GM18868 (cell line): ENCODE data around the gene ONECUT3.

Experiments used
- ATAC-seq: cut with Tn5 transposase; IDR thresholded peaks from one replicate; pipeline ENCODE4 v1.9.1; 2021; ENCODE audit warnings: mild to moderate bottlenecking, moderate library complexity; ENCODE audit not compliant: unreplicated experiment

The ONECUT3 gene

GRCh38 chr19:1813192-1814182, 60.2 kb downstream of the ONECUT3 start:
- no peak for ATAC-seq

DNA sequence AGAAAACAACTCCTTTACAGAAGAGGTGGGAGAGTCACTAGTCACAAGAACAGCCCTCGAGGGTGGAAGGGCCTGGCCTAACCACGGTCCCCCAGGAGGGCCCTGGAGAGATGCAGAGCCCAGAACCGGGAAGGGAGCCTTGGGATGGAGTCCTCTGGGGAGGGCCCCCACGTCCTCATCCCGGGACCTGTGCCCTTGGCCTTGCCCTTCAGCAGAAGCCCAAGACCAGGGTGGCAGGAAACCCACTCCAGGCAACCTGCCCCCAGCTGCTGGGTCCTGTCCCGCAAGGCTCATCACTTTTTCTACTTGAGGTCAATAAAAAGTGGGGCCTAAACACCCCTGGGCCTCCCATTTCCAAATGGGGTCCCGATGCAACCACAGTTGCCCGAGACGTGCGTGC, 61.1 kb downstream of the ONECUT3 start:
- ATAC-seq = no peak

DNA sequence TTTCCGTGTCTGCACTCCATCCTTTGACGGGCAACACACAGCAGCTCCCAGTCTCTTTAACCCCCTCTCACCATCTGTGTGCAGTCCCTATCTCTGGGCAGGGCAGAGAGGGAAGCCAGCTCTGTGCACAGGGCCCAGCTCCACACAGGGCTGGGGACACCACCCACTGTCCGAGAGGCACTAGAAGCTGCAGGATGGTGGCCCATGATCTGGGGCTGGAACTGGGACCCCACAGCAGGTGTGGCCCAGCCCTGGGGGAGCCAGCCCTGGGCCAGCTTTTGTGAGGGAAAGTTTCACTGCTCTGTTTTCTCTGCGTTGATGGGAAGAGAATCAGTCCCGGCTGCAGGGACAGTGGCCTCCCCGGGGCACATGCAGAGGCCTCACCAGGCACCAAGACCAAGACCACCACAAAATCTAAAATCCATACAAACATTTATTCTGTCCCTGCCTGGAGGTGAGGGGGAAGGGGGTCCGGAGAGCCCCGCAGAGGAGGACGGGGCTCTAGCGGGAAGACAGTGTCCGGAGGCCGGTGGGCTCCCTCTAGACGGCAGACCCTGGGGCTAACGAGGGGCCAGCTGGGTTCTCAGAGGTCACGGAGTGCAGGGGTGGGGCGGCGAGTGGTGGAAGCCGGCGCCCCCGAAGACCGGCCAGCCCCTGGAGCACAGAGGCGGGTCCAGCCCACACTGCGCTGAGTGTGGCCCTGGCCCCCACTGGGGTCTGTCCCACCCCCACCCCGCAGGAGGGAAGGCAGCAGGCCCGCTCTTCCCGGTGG, 61.7 kb downstream of the ONECUT3 start:
- no peak for ATAC-seq

DNA sequence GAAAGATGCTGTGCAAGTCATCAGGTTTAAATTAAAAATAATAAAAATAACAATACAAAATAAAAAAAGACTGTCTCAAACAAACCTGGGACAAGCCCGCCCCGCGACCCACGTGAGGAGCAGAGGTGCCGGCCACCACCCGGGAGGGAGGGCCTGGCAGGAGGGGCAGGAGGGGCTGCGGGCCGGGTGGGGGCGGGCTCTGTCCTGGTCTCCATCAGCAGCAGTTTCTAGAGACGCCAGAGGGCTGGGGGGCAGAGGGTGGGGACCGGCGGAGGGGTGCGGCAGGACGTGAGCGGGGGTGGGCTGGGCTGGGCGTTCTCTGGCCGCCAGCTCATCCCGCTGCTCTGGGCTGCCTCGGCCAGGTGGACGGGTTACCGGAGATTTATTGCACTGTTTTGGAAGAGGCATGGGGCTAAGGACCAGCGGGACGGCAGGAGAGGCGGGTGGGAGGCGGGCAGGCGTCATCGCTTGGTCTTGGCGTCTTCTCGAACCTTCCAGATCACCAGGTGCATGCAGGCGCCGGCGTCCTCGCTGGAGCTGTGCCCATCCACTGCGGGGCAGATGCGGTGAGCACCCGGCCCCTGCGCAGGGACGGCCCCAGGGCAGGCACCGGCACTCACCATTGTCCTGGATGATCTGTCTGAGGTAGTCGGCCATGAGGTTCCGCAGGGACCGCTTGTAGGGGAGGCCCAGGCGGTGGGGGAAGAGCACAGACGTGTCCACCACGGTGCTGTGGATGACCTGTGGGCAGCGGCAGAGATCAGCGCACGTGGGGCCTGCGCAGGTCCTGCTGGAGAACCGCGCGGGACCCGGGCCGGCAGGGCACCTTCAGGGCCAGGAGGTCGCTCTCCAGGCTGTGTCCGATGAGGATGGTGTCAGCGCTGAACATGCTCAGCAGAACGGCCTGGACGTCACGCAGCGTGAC, 62.6 kb downstream of the ONECUT3 start:
- no peak for ATAC-seq

GRCh38 chr19:1816530-1817298, 63.4 kb downstream of the ONECUT3 start:
- ATAC-seq = no peak

GRCh38 chr19:1817553-1818179, 64.4 kb downstream of the ONECUT3 start:
- no peak for ATAC-seq

- ATAC-seq = no peak
These were observed 65.4 kb downstream of the ONECUT3 start for GRCh38 chr19:1818549-1819195.

DNA sequence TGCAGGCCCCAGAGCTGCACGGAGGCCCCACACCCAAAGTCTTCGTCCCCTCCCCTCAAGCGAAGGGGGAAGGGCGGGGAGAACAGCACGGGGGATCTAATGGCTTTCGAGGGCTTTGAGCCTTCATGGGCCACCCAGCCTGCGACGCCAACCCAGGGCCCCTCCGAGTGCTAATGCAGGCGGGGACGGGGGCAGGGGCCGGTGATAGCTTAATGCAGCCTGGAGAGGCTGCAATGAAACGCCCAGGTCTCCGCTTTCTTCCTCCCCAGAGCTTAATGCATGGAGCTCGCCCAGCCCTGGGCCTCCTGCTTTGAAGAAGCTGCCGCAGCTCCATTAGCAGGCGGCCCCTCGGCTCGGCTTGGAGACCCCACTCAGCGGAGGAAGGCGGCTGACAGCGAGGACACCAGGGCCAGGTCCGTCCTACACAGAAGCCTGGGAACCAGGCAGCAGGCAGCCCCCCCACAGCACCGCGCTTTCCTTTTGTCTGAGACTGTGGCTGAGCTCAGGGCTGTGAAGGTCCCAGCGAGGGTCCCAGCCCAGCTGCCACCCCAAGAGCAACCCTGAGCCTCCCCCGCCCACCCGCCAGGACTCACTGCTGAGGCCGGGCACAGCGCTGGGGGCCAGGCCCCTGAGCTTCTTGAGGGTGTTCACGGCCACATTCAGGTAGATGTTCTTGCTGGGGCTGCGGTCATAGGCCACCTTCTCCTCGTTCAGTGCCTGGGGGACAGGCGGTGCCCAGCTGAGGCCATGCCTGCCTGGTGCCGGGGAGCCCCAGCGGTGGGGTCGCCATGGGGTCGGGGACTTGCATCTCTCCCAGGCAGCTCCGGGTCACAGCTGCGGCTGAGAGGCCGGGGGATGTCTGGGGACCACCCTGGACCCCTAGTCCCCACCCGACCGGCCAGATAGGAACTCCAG, 66.3 kb downstream of the ONECUT3 start:
- ATAC-seq = no peak

DNA sequence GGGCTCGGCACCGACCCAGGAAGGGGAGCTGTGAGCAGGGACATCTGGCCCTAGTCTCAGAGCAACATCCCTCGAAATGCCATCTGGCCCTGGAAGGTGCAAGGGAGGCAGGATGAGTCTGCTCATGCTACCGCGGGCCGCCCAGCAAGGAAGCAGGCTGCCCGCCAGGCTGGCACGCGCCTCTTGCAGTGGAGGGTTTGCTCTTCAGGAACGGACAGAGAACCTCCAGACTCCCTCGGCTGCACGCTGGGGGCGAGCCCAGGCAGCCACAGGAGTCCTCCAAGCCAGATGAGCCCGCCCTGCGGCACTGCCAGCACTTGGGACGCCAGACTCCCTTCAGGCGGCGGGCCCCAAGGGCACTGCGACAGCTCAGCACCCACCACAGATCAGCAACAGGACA, 68.9 kb downstream of the ONECUT3 start:
- ATAC-seq = no peak

DNA sequence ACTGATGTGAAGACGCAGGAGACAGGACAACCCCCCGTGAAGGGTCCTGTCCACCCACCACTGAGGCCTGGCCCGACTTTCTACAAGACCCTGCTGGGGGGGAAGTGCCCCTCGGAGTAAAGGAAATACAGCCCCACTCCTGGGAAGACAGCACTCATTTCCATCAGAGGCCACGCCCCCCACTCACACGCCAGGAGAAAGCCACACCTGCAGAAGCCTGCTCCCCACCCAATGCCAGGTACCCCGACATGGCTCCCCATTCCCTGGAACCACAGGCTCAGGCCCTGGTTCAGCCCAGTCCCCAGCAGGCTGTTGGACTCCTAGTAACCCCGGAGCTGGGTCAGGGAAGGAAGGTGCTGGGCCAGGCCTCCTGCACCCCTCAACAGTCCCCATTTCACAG, 69.7 kb downstream of the ONECUT3 start:
- ATAC-seq = no peak

GRCh38 chr19:1823539-1824251, 70.4 kb downstream of the ONECUT3 start:
- ATAC-seq = no peak

DNA sequence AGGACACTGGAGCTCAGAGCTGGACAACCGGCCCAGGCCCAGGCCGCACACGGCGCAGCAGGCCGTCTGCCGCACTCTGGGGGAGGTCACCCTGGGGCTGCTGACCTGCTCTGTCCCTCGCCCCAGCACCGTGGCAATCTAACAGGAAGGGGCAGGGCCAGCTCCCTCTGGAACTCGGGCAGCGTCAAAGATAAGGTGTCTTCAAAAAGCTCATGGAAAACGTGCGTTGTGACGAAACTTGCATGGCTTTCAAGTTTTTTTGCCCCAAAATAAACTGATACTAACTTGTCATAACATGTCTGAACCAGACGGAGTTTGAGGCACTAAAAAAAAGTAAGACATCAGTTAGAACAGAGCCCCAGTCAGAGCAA, 70.9 kb downstream of the ONECUT3 start:
- ATAC-seq = no peak

- ATAC-seq = no peak
These were observed 72.7 kb downstream of the ONECUT3 start for GRCh38 chr19:1825909-1826556.

DNA sequence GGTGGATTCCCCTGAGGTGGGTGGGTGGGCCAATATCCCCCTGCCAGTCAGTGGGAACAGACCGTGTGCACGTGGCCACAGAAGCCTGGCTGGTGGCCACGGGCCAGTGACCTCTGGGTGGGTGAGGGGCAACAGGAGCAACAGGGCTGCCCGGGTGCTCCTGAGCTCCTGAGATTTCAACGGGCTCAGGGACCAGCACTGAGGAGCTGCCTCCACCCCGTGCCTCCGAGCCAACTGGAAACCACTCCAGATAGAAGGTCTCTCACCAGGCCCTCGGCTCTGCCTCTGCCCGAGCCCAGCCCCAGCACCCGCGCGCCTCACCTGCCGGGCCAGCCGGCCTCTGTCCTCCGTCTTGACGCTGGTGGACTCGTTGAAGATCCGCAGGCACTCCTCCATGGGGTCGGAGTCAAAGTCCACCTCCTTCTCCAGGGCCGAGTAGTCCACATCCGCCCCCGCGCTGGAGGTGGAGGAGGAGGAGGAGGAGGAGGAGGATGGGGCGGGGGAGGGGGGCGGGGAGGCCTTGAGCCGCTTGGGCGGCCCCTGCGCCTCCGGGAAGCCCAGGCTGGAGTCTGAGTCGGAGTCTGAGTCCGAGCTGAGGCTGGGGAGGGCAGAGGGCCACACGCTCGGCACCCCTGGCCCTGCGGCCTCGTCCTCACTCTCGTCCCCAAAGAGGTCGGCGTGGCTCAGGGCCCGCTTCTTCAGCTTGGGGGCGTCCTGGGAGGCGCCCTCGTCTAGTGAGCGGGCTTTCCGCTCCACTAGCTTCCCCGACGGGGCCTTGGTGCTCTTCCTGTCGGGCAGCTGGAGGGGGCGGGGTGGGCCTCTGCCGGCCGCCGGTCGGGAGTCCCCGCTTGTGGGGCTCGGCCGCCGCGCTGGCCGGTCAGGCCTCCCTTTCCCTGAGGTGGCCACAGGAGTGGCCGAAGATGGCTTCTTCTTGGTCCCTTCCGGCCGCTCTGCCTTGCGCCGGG, 73.5 kb downstream of the ONECUT3 start:
- ATAC-seq = no peak

GRCh38 chr19:1827566-1828278, 74.4 kb downstream of the ONECUT3 start:
- no peak for ATAC-seq
